HepG2 (cell line): ENCODE results near the gene MLYCD. TPM values are rescaled to one million over a fixed set of nuclear protein-coding genes. Genes with fewer than 3 reads are reported as not detected.

ENCODE experiments used
- ATAC-seq: fragments of 200-7000 bp; cut with Tn5 transposase; 3 replicates; pipeline ENCODE4 v1.9.1; 2020; ENCODE audit warnings: mild to moderate bottlenecking, moderate library complexity
- BruUV-seq: library from RNA; stranded (reverse); fragments of 400-500 nt; replicated peaks from 2 replicates; lab custom pipeline; 2021; lab: Mats Ljungman, UMichigan
- CTCF ChIA-PET: fragments of 300-600 bp; formaldehyde crosslinking; extraction: SDS; loops from one replicate; lab custom pipeline; 2021; ENCODE audit warnings: low total read pairs, inconsistent platforms, low intra/inter-chr PET ratio; lab: Yijun Ruan, JAX
- POLR2A ChIA-PET: fragments of 350-600 bp; sonication (Branson Sonifier 250); formaldehyde crosslinking; loops from one replicate; lab custom pipeline; 2020; ENCODE audit warnings: antibody characterized with exemption, inconsistent platforms; lab: Yijun Ruan, JAX
- DNase-seq: peaks from one replicate; pipeline ENCODE4 v3.0.0-alpha.2; 2015; ENCODE audit warnings: low spot score
- FAIRE-seq: peaks from 3 replicates; lab custom pipeline; 2011; peaks lifted over from hg19 to GRCh38; lab: Jason Lieb, UNC
- H2AFZ ChIP-seq: one replicate; pipeline ENCODE4 v1.6.1; 2011; ENCODE audit warnings: low read length, inconsistent platforms
- H3K27ac ChIP-seq: fragments of 300-600 bp; 3 replicates; pipeline ENCODE4 v1.8.0; 2011; ENCODE audit warnings: mixed run types, mild to moderate bottlenecking, mixed read lengths, low read length, inconsistent platforms; ENCODE audit not compliant: insufficient read depth; ENCODE audit errors: extremely low read length
- H3K27me3 ChIP-seq, 2 experiments: fragments of 200-600 bp in 1 of 2; 2 replicates in 1 of 2; 3 replicates in 1 of 2; pipeline versions ENCODE4 v1.6.0 to v1.8.0; 2011; ENCODE audit warnings: low read length in 2 of 2, mild to moderate bottlenecking in 2 of 2, moderate library complexity in 2 of 2, inconsistent platforms in 1 of 2; ENCODE audit not compliant: insufficient read depth in 2 of 2, control insufficient read depth in 1 of 2
- H3K36me3 ChIP-seq, 2 experiments: fragments of 200-600 bp in 1 of 2; replicated peaks in 1 of 2; 2 replicates in 1 of 2; 3 replicates in 1 of 2; pipeline versions ENCODE4 v1.5.1 to v1.8.0; 2011; ENCODE audit warnings: low read length in 2 of 2, inconsistent platforms in 1 of 2; ENCODE audit not compliant: insufficient read depth in 2 of 2, control insufficient read depth in 1 of 2
- H3K4me1 ChIP-seq: 2 replicates; pipeline ENCODE4 v1.5.1; 2012; ENCODE audit warnings: low read length, inconsistent platforms; ENCODE audit not compliant: insufficient read depth
- H3K4me2 ChIP-seq: 2 replicates; pipeline ENCODE4 v1.6.0; 2011; ENCODE audit warnings: low read depth, low read length, inconsistent platforms
- H3K4me3 ChIP-seq, 3 experiments: fragments of 200-600 bp in 1 of 3; sonication (generic), shearing (Covaris generic) in 1 of 3; replicated peaks in 1 of 3; 2 replicates each; pipeline ENCODE4 v1.5.1; 2011 to 2016; ENCODE audit warnings: low read length in 3 of 3, inconsistent platforms in 2 of 3, low read depth in 2 of 3, mild to moderate bottlenecking in 2 of 3, control low read depth in 1 of 3, mixed read lengths in 1 of 3; ENCODE audit not compliant: insufficient read depth in 1 of 3
- H3K79me2 ChIP-seq: one replicate; pipeline ENCODE4 v1.6.1; 2011; ENCODE audit warnings: low read length, inconsistent platforms; ENCODE audit not compliant: insufficient read depth
- H3K9ac ChIP-seq: 2 replicates; pipeline ENCODE4 v1.6.0; 2011; ENCODE audit warnings: mild to moderate bottlenecking, low read depth, low read length, inconsistent platforms; ENCODE audit not compliant: insufficient read depth
- H3K9me3 ChIP-seq: 2 replicates; pipeline ENCODE4 v1.5.1; 2012; ENCODE audit warnings: mild to moderate bottlenecking, low read length
- H4K20me1 ChIP-seq: 2 replicates; pipeline ENCODE4 v1.6.0; 2011; ENCODE audit warnings: inconsistent platforms, mild to moderate bottlenecking, low read length, moderate library complexity; ENCODE audit not compliant: insufficient read depth
- NPAS2 ChIP-seq: sonication (generic); formaldehyde crosslinking; IDR thresholded peaks from 2 replicates; pipeline ENCODE4 v1.8.0; 2022; ENCODE audit warnings: mild to moderate bottlenecking, missing genetic modification reagents, borderline replicate concordance
- ZNF670 ChIP-seq: sonication (generic); formaldehyde crosslinking; IDR thresholded peaks from 2 replicates; pipeline ENCODE4 v1.8.0; 2022; ENCODE audit warnings: mild to moderate bottlenecking, missing genetic modification reagents, borderline replicate concordance
- ZNF768 ChIP-seq: sonication (generic); formaldehyde crosslinking; IDR thresholded peaks from 2 replicates; pipeline ENCODE4 v1.4.0; 2020; ENCODE audit warnings: missing genetic modification reagents
- WGBS: methylation state at CpG from one replicate; pipeline ENCODE4 v1.1.6; 2017; ENCODE audit warnings: low lambda C conversion rate; 5-methylcytosine and 5-hydroxymethylcytosine counted together
- in situ Hi-C: cut with HindIII; loops from 2 replicates; pipeline ENCODE4 v1.10.0; 2017; ENCODE audit warnings: low pct_unique_long_range_greater_than_20kb; ENCODE audit not compliant: extremely low pct_ligation_motif_present
- intact Hi-C: fragments of 100-400 bp; cut with micrococcal nuclease; formaldehyde crosslinking; loops from one replicate; pipeline ENCODE4 v1.10.0; 2022; ENCODE audit not compliant: unreplicated experiment
- polyA plus RNA-seq, 8 experiments: library from polyadenylated mRNA; depleted of rRNA in 3 of 8; stranded (reverse) in 7 of 8; unstranded in 1 of 8; fragments of >200 nt; fragmentation: Illumina TruSeq in 4 of 8; extraction: Trizol in 4 of 8; gene quantifications; 2 replicates each; pipeline versions ENCODE4 v1.2.1 to v1.2.3, GENCODE V29; 2011 to 2016; ENCODE audit warnings: low read depth in 4 of 8, missing spikeins in 1 of 8, mixed read lengths in 1 of 8; ENCODE audit not compliant: insufficient read depth in 1 of 8
- total RNA-seq, 5 experiments: library from RNA; depleted of rRNA; stranded (reverse); fragments of >200 nt; fragmentation: Illumina TruSeq; extraction: Trizol; gene quantifications; 2 replicates each; pipeline ENCODE4 v1.2.3, GENCODE V29; 2016; ENCODE audit warnings: low read depth in 1 of 5
- TF ChIP-seq, protein P1 (sequence below): IDR thresholded peaks from 2 replicates; pipeline ENCODE4 v1.6.1; 2016; ENCODE audit warnings: mild to moderate bottlenecking, missing biosample characterization, missing genetic modification reagents
- TF ChIP-seq, protein P2 (sequence below): sonication (generic); IDR thresholded peaks from 2 replicates; pipeline ENCODE4 v1.6.1; 2016; ENCODE audit warnings: low read depth, borderline replicate concordance
- TF ChIP-seq, protein P3 (sequence below): fragments of 450-650 bp; IDR thresholded peaks from 2 replicates; pipeline ENCODE4 v1.6.1; 2017
- TF ChIP-seq, protein P4 (sequence below): sonication (generic); formaldehyde crosslinking; IDR thresholded peaks from 2 replicates; pipeline ENCODE4 v1.5.0; 2020; ENCODE audit warnings: mild to moderate bottlenecking, missing genetic modification reagents, moderate library complexity
- TF ChIP-seq, protein P5 (sequence below): sonication (generic); formaldehyde crosslinking; IDR thresholded peaks from 2 replicates; pipeline ENCODE4 v1.5.0; 2020; ENCODE audit warnings: missing genetic modification reagents

Gene MLYCD
- total and polyA plus RNA-seq, 2 of the 13 experiments (the other 11 are each of a cell fraction or from before 2014, with no cell fraction given), result 1.8 to 4.0 TPM

DNA sequence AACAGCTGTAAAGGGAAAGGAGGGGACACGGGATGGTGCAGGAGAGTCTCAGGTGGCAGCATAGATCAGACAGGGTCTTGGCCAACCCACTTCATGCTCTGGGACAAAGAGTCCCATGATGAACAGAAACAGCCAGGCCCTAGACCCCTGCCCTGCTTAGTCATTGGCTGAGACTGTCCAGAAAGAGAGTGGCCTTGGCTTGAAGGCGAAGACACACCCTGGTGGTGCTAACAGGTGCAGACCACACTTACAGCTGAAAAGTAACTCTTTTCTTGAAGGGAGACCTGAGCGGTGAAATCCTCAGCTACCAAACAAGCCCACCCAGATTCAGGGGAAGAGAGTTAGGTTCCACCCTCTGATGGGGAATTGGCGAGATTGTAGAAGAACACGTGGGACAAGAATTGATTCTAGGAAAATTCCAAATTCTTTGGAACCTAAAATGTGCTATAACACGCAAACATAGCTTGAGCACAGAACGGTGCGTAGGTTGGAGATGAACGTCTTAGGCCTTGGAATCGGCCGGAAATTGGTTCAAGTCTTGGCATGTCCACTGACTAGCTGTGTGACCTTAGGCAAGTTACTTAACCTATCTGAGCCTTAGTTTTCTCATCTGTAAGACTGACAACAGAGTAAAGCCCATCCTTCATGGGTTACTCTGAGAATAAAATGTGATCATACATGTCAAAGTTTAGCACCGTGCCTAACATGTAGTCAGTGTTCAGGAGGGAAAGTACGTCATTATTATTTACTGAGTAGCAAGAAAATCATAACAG, 12.5 kb upstream of the MLYCD start:
- H3K4me3 ChIP-seq, result no peak overlapping the region
- no peaks in the 10 kb centered on the region for H3K4me1 ChIP-seq
- H2AFZ ChIP-seq, result no peak overlapping the region
- ChIA-PET CTCF (no interaction called here), POLR2A (no interaction called here)
- no peak for FAIRE-seq
- H3K9me3 ChIP-seq, result no peaks in the 10 kb centered on the region
- WGBS, result 47% methylated on average over 13 of the region's 13 CpGs
- H3K9ac ChIP-seq, result no peak overlapping the region
- H3K27ac ChIP-seq, result no peak overlapping the region
- no peaks in the 10 kb centered on the region for H4K20me1 ChIP-seq
- no peaks in the 10 kb centered on the region for H3K79me2 ChIP-seq
- ATAC-seq, result no peak
- no peak overlapping the region for H3K4me2 ChIP-seq
- intact Hi-C loops (no loop called here), in situ Hi-C loops (no loop called here)
- BruUV-seq, result no TSS peak
- H3K36me3 ChIP-seq, result no peaks in the 10 kb centered on the region
- peaks cover 0 to 41% of the 10 kb centered on the region in 2 experiments; a peak in 2 of 5 replicates for H3K27me3 ChIP-seq
- DNase-seq, result no peak
- TF ChIP-seq, protein P1, sequence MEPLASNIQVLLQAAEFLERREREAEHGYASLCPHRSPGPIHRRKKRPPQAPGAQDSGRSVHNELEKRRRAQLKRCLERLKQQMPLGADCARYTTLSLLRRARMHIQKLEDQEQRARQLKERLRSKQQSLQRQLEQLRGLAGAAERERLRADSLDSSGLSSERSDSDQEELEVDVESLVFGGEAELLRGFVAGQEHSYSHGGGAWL (CRISPR knock-in tag), result no peak
- TF ChIP-seq, protein P2, sequence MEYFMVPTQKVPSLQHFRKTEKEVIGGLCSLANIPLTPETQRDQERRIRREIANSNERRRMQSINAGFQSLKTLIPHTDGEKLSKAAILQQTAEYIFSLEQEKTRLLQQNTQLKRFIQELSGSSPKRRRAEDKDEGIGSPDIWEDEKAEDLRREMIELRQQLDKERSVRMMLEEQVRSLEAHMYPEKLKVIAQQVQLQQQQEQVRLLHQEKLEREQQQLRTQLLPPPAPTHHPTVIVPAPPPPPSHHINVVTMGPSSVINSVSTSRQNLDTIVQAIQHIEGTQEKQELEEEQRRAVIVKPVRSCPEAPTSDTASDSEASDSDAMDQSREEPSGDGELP, result no peak
- TF ChIP-seq ZNF670 (CRISPR knock-in tag) (no peak), NPAS2 (CRISPR knock-in tag) (no peak), ZNF768 (CRISPR knock-in tag) (peak; percentile 22; the same call in 1 of the 2 replicates)

DNA sequence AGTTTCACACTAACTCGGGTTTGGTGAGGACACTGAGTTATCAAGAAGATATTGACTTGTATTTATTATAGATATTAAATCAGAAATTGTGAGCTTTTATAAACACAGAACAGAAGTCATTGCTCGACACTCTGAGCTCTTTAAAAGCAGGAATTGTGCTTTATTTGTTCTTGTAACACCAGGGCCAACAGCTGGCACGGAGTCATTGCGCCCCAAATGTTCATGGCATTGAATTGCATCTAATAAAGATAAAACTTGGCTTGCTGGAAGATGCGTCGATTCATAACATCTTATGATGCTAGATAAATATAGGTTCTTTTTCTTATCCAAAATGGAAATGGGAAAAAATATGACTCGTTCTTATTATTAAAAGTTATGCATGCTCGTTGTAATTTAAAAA, 11.8 kb upstream of the MLYCD start:
- DNase-seq, result no peak
- WGBS, result 46% methylated on average over 8 of the region's 8 CpGs
- H3K27ac ChIP-seq, result no peak overlapping the region
- no peaks in the 10 kb centered on the region for H3K9me3 ChIP-seq
- intact Hi-C loops (no loop called here), in situ Hi-C loops (no loop called here)
- no peaks in the 10 kb centered on the region for H3K36me3 ChIP-seq
- no peaks in the 10 kb centered on the region for H4K20me1 ChIP-seq
- POLR2A ChIA-PET, result no interaction called here
- H3K4me2 ChIP-seq, result no peak overlapping the region
- peak; percentile 52 for FAIRE-seq
- H3K27me3 ChIP-seq, result peaks cover 0 to 36% of the 10 kb centered on the region in 2 experiments; a peak in 2 of 5 replicates
- H3K4me3 ChIP-seq, result no peak overlapping the region
- H3K4me1 ChIP-seq, result no peaks in the 10 kb centered on the region
- no peak overlapping the region for H3K9ac ChIP-seq
- ATAC-seq, result no peak
- H3K79me2 ChIP-seq, result no peaks in the 10 kb centered on the region
- CTCF ChIA-PET, result no interaction called here
- TF ChIP-seq, protein P3, sequence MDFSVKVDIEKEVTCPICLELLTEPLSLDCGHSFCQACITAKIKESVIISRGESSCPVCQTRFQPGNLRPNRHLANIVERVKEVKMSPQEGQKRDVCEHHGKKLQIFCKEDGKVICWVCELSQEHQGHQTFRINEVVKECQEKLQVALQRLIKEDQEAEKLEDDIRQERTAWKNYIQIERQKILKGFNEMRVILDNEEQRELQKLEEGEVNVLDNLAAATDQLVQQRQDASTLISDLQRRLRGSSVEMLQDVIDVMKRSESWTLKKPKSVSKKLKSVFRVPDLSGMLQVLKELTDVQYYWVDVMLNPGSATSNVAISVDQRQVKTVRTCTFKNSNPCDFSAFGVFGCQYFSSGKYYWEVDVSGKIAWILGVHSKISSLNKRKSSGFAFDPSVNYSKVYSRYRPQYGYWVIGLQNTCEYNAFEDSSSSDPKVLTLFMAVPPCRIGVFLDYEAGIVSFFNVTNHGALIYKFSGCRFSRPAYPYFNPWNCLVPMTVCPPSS, result no peak
- TF ChIP-seq, protein P4, sequence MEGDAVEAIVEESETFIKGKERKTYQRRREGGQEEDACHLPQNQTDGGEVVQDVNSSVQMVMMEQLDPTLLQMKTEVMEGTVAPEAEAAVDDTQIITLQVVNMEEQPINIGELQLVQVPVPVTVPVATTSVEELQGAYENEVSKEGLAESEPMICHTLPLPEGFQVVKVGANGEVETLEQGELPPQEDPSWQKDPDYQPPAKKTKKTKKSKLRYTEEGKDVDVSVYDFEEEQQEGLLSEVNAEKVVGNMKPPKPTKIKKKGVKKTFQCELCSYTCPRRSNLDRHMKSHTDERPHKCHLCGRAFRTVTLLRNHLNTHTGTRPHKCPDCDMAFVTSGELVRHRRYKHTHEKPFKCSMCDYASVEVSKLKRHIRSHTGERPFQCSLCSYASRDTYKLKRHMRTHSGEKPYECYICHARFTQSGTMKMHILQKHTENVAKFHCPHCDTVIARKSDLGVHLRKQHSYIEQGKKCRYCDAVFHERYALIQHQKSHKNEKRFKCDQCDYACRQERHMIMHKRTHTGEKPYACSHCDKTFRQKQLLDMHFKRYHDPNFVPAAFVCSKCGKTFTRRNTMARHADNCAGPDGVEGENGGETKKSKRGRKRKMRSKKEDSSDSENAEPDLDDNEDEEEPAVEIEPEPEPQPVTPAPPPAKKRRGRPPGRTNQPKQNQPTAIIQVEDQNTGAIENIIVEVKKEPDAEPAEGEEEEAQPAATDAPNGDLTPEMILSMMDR (CRISPR knock-in tag), result peak; percentile 15; the same call in 1 of the 2 replicates
- TF ChIP-seq, protein P5, sequence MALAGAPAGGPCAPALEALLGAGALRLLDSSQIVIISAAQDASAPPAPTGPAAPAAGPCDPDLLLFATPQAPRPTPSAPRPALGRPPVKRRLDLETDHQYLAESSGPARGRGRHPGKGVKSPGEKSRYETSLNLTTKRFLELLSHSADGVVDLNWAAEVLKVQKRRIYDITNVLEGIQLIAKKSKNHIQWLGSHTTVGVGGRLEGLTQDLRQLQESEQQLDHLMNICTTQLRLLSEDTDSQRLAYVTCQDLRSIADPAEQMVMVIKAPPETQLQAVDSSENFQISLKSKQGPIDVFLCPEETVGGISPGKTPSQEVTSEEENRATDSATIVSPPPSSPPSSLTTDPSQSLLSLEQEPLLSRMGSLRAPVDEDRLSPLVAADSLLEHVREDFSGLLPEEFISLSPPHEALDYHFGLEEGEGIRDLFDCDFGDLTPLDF (CRISPR knock-in tag), result no peak
- BruUV-seq, result no TSS peak
- H2AFZ ChIP-seq, result no peak overlapping the region
